H9 (cell line): Measurements from ENCODE around the gene CMYA5. TPM values are rescaled to one million over a fixed set of nuclear protein-coding genes. Genes with fewer than 3 reads are reported as not detected.

Source experiments
- DNase-seq: peaks from one replicate; pipeline ENCODE4 v3.0.0-alpha.2; 2017
- H2AFZ ChIP-seq: one replicate; pipeline ENCODE4 v1.6.1; 2013; ENCODE audit warnings: mild to moderate bottlenecking, low read length, control low read depth, moderate library complexity
- H2AK5ac ChIP-seq: 2 replicates; pipeline ENCODE4 v1.6.1; 2013; ENCODE audit warnings: low read length, control low read depth, mixed read lengths; ENCODE audit not compliant: insufficient read length
- H2BK120ac ChIP-seq: one replicate; pipeline ENCODE4 v1.6.1; 2013; ENCODE audit warnings: low read depth, mild to moderate bottlenecking, low read length, control low read depth, inconsistent platforms; ENCODE audit not compliant: poor library complexity, severe bottlenecking
- H2BK12ac ChIP-seq: 2 replicates; pipeline ENCODE4 v1.6.1; 2013; ENCODE audit warnings: low read length, control low read depth, mixed read lengths, low read depth; ENCODE audit not compliant: insufficient read length
- H2BK15ac ChIP-seq: 2 replicates; pipeline ENCODE4 v1.6.1; 2013; ENCODE audit warnings: low read depth, low read length, control low read depth
- H2BK20ac ChIP-seq: one replicate; pipeline ENCODE4 v1.6.1; 2013; ENCODE audit warnings: low read depth, mild to moderate bottlenecking, low read length, control low read depth, inconsistent platforms; ENCODE audit not compliant: poor library complexity, severe bottlenecking
- H2BK5ac ChIP-seq: 2 replicates; pipeline ENCODE4 v1.6.1; 2013; ENCODE audit warnings: low read length, control low read depth, mixed read lengths; ENCODE audit not compliant: insufficient read length
- H3K14ac ChIP-seq: 2 replicates; pipeline ENCODE4 v1.6.1; 2013; ENCODE audit warnings: low read length, control low read depth; ENCODE audit not compliant: insufficient read depth
- H3K18ac ChIP-seq: 2 replicates; pipeline ENCODE4 v1.6.1; 2013; ENCODE audit warnings: low read depth, mild to moderate bottlenecking, mixed read lengths, low read length, control low read depth; ENCODE audit not compliant: insufficient read length
- H3K23ac ChIP-seq: 2 replicates; pipeline ENCODE4 v1.6.1; 2013; ENCODE audit warnings: low read length, control low read depth, mixed read lengths, low read depth; ENCODE audit not compliant: insufficient read length
- H3K23me2 ChIP-seq: 2 replicates; pipeline ENCODE4 v1.6.1; 2013; ENCODE audit warnings: low read depth, mild to moderate bottlenecking, mixed read lengths, low read length, control low read depth; ENCODE audit not compliant: insufficient read length, poor library complexity, severe bottlenecking
- H3K27ac ChIP-seq: 2 replicates; pipeline ENCODE4 v1.5.1; 2013; ENCODE audit warnings: low read length, control low read depth, mixed read lengths, low read depth; ENCODE audit not compliant: insufficient read length
- H3K27me3 ChIP-seq: 2 replicates; pipeline ENCODE4 v1.6.1; 2013; ENCODE audit warnings: low read length, control low read depth, inconsistent platforms; ENCODE audit not compliant: insufficient read depth
- H3K4ac ChIP-seq: 2 replicates; pipeline ENCODE4 v1.6.1; 2013; ENCODE audit warnings: low read depth, mild to moderate bottlenecking, control low read depth, inconsistent platforms, low read length, moderate library complexity
- H3K4me1 ChIP-seq: 2 replicates; pipeline ENCODE4 v1.6.1; 2013; ENCODE audit warnings: low read length, control low read depth, inconsistent platforms; ENCODE audit not compliant: insufficient read depth
- H3K4me2 ChIP-seq: 2 replicates; pipeline ENCODE4 v1.6.1; 2013; ENCODE audit warnings: low read length, control low read depth, mixed read lengths; ENCODE audit not compliant: insufficient read length, insufficient read depth
- H3K56ac ChIP-seq: 2 replicates; pipeline ENCODE4 v1.6.1; 2013; ENCODE audit warnings: low read depth, mild to moderate bottlenecking, mixed read lengths, low read length, control low read depth; ENCODE audit not compliant: insufficient read length
- H3K79me1 ChIP-seq: 2 replicates; pipeline ENCODE4 v1.6.1; 2013; ENCODE audit warnings: low read depth, mild to moderate bottlenecking, moderate library complexity, low read length, control low read depth, inconsistent platforms; ENCODE audit not compliant: insufficient read depth, poor library complexity, severe bottlenecking
- H3K79me2 ChIP-seq: 2 replicates; pipeline ENCODE4 v1.6.1; 2013; ENCODE audit warnings: low read length, control low read depth, inconsistent platforms; ENCODE audit not compliant: insufficient read depth
- H3K9ac ChIP-seq: 2 replicates; pipeline ENCODE4 v1.6.1; 2013; ENCODE audit warnings: low read length, control low read depth, mixed read lengths; ENCODE audit not compliant: insufficient read length; ENCODE audit errors: extremely low read depth
- H3K9me3 ChIP-seq: one replicate; pipeline ENCODE4 v1.6.1; 2013; ENCODE audit warnings: low read depth, low read length, inconsistent platforms; ENCODE audit not compliant: control insufficient read depth
- H3T11ph ChIP-seq: one replicate; pipeline ENCODE4 v1.6.1; 2013; ENCODE audit warnings: mild to moderate bottlenecking, low read length, control low read depth, inconsistent platforms
- H4K20me1 ChIP-seq: one replicate; pipeline ENCODE4 v1.6.1; 2013; ENCODE audit not compliant: control insufficient read depth, insufficient read length, insufficient read depth
- H4K5ac ChIP-seq: 2 replicates; pipeline ENCODE4 v1.6.1; 2013; ENCODE audit warnings: low read depth, mild to moderate bottlenecking, mixed read lengths, low read length, control low read depth; ENCODE audit not compliant: insufficient read length
- H4K8ac ChIP-seq: replicated peaks from 2 replicates; pipeline ENCODE4 v1.6.1; 2013; ENCODE audit warnings: low read length, control low read depth, mixed read lengths, low read depth; ENCODE audit not compliant: insufficient read length
- H4K91ac ChIP-seq: 2 replicates; pipeline ENCODE4 v1.6.1; 2013; ENCODE audit warnings: low read depth, mild to moderate bottlenecking, moderate library complexity, mixed read lengths, low read length, control low read depth; ENCODE audit not compliant: insufficient read length
- H3K27ac Mint-ChIP-seq, 3 experiments: 2 replicates in 2 of 3; 3 replicates in 1 of 3; pipeline ENCODE4 v1.8.0; 2020 to 2021; ENCODE audit warnings: mixed read lengths in 3 of 3, mild to moderate bottlenecking in 1 of 3, moderate library complexity in 1 of 3
- H3K27me3 Mint-ChIP-seq: 2 replicates; pipeline ENCODE4 v1.8.0; 2021; ENCODE audit warnings: low read depth, mild to moderate bottlenecking, moderate library complexity, mixed read lengths
- H3K36me3 Mint-ChIP-seq, 3 experiments: 2 replicates in 2 of 3; 3 replicates in 1 of 3; pipeline ENCODE4 v1.8.0; 2020 to 2021; ENCODE audit warnings: low read depth in 3 of 3, mixed read lengths in 3 of 3; ENCODE audit not compliant: insufficient read depth in 1 of 3
- H3K4me1 Mint-ChIP-seq, 2 experiments: 2 replicates each; pipeline ENCODE4 v1.8.0; 2020; ENCODE audit warnings: mixed read lengths in 2 of 2
- H3K4me3 Mint-ChIP-seq, 2 experiments: 2 replicates in 1 of 2; 3 replicates in 1 of 2; pipeline ENCODE4 v1.8.0; 2020 to 2021; ENCODE audit warnings: mild to moderate bottlenecking in 2 of 2, mixed read lengths in 2 of 2, moderate library complexity in 1 of 2
- H3K9me3 Mint-ChIP-seq, 2 experiments: 2 replicates in 1 of 2; 3 replicates in 1 of 2; pipeline ENCODE4 v1.8.0; 2020; ENCODE audit warnings: mild to moderate bottlenecking in 2 of 2, mixed read lengths in 2 of 2, moderate library complexity in 1 of 2
- WGBS: extraction: QIAGEN DNeasy Blood & Tissue Kit; methylation state at CpG from one replicate; pipeline ENCODE4 v1.1.7; 2013; ENCODE audit warnings: missing lambda C conversion rate, low lambda C conversion rate, mixed read lengths; ENCODE audit not compliant: insufficient read length; ENCODE audit errors: extremely low coverage; 5-methylcytosine and 5-hydroxymethylcytosine counted together
- total RNA-seq: library from RNA; stranded (reverse); gene quantifications from 2 replicates; pipeline ENCODE4 v1.2.1, GENCODE V29; 2021
- TF ChIP-seq, protein P1 (sequence below): fragments of 200-600 bp; sonication (generic); conservative IDR thresholded peaks from 3 replicates; pipeline ENCODE4 v1.8.0; 2021; ENCODE audit warnings: antibody characterized with exemption, mild to moderate bottlenecking

Gene CMYA5
- total RNA-seq, 1 experiment from 2014 or later = 1.8 TPM

DNA sequence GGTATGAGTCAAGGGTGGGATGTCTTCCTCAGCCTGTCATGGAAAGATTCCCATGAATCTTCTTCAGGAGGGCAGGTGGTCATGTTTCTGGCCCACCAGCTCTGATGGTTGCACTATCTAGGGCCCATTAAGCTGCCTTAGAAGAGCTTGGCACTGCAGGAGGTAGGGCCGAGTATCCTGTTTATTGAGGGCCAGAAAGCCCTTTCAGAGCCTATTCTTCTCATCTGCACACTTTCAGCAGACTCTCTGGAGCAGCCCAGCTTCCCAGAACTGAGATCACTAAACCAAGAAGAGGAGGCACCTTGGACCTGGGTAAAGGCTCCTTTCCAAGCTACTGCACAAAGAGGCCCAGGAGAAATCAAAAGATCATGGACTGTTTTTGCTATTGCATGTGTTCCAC is 154.9 kb downstream of the CMYA5 start:
- Histone ChIP-seq H4K8ac (no peak overlapping the region), H3K9ac (no peak overlapping the region), H3K79me2 (no peaks in the 10 kb centered on the region), H4K20me1 (no peaks in the 10 kb centered on the region), H3K4ac (no peak overlapping the region), H2BK5ac (no peak overlapping the region), H3K27ac (no peak overlapping the region), H3K4me1 (no peaks in the 10 kb centered on the region), H2BK120ac (no peak overlapping the region), H3T11ph (no peak overlapping the region), H3K4me2 (no peak overlapping the region), H3K27me3 (no peaks in the 10 kb centered on the region), H4K5ac (no peak overlapping the region), H3K56ac (no peak overlapping the region), H3K23ac (no peak overlapping the region), H4K91ac (no peak overlapping the region), H3K14ac (no peak overlapping the region), H3K18ac (no peak overlapping the region), H2BK20ac (no peak overlapping the region), H3K79me1 (no peaks in the 10 kb centered on the region), H3K23me2 (no peaks in the 10 kb centered on the region), H2AK5ac (no peak overlapping the region), H3K9me3 (no peaks in the 10 kb centered on the region), H2AFZ (no peak overlapping the region), H2BK15ac (no peak overlapping the region), H2BK12ac (no peak overlapping the region)
- H3K27ac Mint-ChIP-seq = no peak overlapping the region
- WGBS = no CpG with 5 or more reads among the region's 1 CpG
- TF ChIP-seq, protein P1, sequence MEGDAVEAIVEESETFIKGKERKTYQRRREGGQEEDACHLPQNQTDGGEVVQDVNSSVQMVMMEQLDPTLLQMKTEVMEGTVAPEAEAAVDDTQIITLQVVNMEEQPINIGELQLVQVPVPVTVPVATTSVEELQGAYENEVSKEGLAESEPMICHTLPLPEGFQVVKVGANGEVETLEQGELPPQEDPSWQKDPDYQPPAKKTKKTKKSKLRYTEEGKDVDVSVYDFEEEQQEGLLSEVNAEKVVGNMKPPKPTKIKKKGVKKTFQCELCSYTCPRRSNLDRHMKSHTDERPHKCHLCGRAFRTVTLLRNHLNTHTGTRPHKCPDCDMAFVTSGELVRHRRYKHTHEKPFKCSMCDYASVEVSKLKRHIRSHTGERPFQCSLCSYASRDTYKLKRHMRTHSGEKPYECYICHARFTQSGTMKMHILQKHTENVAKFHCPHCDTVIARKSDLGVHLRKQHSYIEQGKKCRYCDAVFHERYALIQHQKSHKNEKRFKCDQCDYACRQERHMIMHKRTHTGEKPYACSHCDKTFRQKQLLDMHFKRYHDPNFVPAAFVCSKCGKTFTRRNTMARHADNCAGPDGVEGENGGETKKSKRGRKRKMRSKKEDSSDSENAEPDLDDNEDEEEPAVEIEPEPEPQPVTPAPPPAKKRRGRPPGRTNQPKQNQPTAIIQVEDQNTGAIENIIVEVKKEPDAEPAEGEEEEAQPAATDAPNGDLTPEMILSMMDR = no peak
- H3K27me3 Mint-ChIP-seq = peaks cover 6% of the 10 kb centered on the region
- no peak for DNase-seq
- peaks cover 10% of the 10 kb centered on the region in 2 experiments for H3K4me1 Mint-ChIP-seq
- H3K4me3 Mint-ChIP-seq = no peak overlapping the region
- H3K36me3 Mint-ChIP-seq = no peaks in the 10 kb centered on the region
- H3K9me3 Mint-ChIP-seq = no peaks in the 10 kb centered on the region
